DMS153 treated with DMSO at 0.1 percent for 48 hours (cell line): ENCODE results near the gene CREB5.
"Not testable (repeated sequence)": the region's sequence is repeated elsewhere in the genome, so short reads cannot be mapped to it uniquely, and the experiment has no call there.

Source experiments
- DNase-seq: peaks from one replicate; lab custom pipeline; 2025; ENCODE audit not compliant: unreplicated experiment; lab: John Stamatoyannopoulos, UW

Gene CREB5

DNA sequence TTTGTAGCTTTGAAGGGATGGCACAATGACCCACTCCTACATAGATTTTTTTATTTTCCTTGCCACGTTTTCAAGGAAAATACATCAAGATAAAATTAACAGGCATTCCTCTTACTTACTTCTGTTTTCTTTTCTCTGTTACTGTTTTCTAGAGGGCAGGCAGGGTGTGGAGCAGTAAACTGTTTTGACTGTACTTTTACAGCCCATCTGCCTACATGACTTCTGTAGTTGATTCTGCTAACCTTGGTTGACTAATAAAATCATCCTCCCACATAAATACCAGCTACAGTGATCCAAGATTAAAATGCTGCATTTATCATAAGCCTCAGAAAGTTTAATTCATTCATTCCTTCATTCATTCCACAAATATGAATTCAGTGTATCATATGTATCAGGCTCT is 387.3 kb downstream of the CREB5 start:
- no peak for DNase-seq

GRCh38 chr7:28800150-28800549 is 387.8 kb downstream of the CREB5 start:
- no peak for DNase-seq

GRCh38 chr7:28802450-28802849 is 390.1 kb downstream of the CREB5 start:
- DNase-seq = no peak

- DNase-seq = no peak
Measured at GRCh38 chr7:28804157-28804556, 391.8 kb downstream of the CREB5 start.

DNA sequence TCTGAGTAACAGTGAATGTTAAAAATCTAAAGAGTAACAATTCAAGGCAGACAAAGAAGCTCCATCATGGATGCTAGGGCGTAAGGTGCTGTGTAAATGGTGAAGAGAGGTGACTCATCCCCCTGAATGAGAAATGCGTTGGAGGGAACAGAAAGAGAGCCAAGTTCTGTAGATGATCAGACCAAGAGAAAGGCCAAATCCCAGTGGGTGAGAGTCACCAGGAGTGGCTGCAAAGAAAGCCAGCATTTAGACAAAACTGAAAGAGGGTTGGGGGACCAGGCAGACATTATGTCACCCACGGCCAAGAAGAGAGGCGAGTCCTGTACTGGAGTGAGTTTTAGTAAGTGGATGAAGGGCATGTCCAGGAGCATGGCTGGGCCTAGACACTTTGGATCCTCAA is 392.7 kb downstream of the CREB5 start:
- DNase-seq = no peak

DNA sequence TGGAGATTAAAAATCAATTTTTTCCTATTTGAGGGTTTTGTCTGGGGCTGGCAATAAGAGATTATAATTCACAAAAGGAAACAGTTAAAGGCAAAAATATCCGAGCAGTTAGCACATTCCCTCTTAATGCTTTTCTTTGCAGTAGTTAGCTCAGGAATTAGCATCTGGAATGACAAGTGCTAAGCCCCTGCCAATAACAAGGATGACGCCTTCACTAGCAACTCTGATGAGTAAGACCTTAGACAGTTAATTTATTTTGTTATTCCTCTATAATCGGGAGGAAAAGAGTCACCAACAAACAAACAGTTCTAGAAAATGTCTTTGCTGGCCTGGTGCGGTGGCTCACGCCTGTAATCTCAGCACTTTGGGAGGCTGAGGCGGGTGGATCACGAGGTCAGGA is 394.5 kb downstream of the CREB5 start:
- no peak for DNase-seq

- no peak for DNase-seq
Measured at GRCh38 chr7:28807396-28807994, 395.2 kb downstream of the CREB5 start.

DNA sequence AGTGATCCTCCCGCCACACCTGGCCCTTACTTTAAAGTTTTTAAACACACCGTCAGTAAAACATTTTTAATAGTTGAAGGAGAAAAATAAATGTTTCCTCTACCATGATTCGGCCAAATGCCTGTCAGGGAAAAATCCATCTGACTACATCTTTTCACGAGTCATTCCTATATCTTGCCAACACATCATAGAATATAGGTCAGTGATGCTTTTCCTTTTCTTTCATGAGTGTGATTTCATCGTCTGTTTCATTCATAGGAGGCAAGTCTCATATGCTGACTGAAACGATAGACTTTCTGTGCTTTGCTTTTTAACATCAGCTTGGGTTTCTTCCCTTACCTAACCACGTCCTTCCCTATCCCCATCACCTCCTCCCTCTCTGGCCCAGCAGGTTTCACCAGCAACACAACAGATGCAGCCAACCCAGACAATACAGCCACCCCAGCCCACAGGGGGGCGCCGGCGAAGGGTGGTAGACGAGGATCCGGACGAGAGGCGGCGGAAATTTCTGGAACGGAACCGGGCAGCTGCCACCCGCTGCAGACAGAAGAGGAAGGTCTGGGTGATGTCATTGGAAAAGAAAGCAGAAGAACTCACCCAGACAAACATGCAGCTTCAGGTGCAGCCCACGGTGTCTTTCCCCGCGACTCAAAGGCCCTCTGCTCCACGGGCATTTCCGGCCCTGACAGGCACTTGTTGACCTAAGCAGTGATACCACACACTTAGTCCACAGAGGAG is 396.6 kb downstream of the CREB5 start:
- DNase-seq = no peak

GRCh38 chr7:28811008-28811407 is 398.7 kb downstream of the CREB5 start:
- no peak for DNase-seq

GRCh38 chr7:28811701-28812430 is 399.5 kb downstream of the CREB5 start:
- no peak for DNase-seq

GRCh38 chr7:28812616-28813015 is 400.3 kb downstream of the CREB5 start:
- DNase-seq = no peak

DNA sequence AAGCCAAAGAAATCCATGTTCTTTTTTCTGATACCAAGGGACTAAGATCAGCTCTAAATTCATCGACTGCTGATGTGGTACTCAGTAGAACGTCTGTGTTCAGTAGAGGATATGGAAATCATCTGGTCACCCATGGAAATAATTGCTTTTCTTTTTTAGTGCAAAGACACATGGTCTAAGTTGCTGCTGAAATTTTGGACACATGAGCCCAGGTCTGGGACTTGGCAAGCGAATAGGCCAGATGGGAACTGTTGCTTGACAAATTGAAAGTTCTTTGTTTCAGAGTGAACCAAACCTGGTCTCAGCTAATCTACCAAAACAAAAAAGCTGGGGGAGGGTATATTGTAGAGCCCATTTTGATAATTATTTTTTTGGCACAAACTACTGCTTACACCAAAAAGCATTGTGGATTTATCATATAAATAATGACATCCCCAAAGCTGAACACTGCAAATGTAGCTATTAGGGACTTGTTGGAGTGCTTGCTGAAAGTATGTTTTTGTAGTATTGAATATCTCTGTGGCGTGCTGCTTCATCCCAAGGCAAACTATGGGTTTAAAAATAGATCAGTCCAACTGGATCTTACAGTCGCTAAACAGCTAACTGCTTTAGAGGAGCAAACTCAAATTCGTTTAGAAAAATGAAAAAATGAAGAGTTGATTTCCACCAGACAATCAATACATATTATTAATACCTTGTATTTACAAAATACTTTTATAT is 401.1 kb downstream of the CREB5 start:
- no peak for DNase-seq

GRCh38 chr7:28815369-28815927 is 403.1 kb downstream of the CREB5 start:
- no peak for DNase-seq

GRCh38 chr7:28815928-28816373 is 403.6 kb downstream of the CREB5 start:
- DNase-seq = no peak

- DNase-seq = no peak
Measured at GRCh38 chr7:28818996-28819395, 406.7 kb downstream of the CREB5 start.

- no peak for DNase-seq
Measured at GRCh38 chr7:28823582-28823981, 411.3 kb downstream of the CREB5 start.

DNA sequence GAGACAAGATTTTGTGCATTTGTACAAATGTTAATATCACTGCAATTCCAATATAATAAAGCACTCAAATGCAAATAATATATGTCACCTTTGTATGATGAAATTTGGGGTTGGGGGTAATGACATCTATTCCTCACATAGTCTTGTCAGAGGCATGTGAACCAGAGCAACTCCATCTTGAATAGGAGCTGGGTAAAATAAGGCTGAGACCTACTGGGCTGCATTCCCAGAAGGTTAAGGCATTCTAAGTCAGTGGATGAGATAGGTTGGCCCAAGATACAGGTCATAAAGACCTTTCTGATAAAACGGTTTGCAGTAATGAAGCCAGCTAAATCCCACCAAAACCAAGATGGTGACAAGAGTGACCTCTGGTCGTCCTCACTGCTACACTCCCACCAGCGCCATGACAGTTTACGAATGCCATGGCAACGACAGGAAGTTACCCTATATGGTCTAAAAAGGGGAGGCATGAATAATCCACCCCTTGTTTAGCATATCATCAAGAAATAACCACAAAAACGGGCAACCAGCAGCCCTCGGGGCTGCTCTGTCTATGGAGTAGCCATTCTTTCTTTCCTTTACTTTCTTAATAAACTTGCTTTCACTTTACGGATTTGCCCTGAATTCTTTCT is 413.6 kb downstream of the CREB5 start:
- DNase-seq = not testable (repeated sequence)

DNA sequence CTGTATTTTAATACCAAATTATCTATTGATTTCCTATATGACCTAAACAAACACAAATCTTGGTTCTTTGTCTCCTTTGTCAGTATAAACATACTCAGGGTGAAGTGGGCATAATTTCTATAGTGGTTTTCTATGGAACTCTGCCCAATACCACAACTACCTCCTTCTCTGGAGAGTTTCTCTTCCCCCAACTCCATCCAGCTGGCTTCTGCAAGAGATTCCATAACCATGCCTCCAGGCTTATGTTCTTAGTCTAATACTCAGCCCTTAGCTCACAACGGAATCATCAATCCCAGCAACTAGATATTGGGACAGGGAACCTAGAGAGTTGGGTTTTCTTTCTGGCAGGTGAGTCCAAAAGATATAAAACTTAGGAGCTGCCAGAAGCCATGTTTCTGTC is 418.5 kb downstream of the CREB5 start:
- no peak for DNase-seq

DNA sequence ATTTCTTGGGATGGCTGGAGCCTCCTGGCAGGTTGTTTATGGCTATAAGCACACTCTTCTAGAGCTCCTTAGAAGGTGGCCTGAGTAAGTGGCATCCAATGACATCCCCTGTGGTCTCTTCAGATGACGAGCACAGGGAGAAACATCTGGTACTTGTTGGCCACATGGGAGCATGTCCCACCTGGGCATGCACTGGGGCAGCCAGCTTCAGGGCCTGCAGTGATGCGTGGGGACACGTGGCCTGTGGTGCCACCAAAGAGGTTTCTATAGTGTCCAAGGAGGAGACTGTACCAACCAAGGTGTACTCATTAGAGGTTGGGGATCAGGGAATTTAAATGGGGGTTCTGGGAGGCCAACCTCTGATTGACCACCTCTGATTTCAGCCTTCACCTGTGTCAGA is 420.4 kb downstream of the CREB5 start:
- DNase-seq = no peak

GRCh38 chr7:28835800-28836199 is 423.5 kb downstream of the CREB5 start:
- DNase-seq = no peak

- no peak for DNase-seq
Measured at GRCh38 chr7:28836716-28837115, 424.4 kb downstream of the CREB5 start.
